ENCODE measurements around the gene CWC27. TPM values are rescaled to one million over a fixed set of nuclear protein-coding genes. Genes with fewer than 3 reads are reported as not detected.

The CWC27 gene
- total and polyA plus RNA-seq, 2 of the 13 experiments (the other 11 are each of a cell fraction or from before 2014, with no cell fraction given) = 21.1 to 25.7 TPM

DNA sequence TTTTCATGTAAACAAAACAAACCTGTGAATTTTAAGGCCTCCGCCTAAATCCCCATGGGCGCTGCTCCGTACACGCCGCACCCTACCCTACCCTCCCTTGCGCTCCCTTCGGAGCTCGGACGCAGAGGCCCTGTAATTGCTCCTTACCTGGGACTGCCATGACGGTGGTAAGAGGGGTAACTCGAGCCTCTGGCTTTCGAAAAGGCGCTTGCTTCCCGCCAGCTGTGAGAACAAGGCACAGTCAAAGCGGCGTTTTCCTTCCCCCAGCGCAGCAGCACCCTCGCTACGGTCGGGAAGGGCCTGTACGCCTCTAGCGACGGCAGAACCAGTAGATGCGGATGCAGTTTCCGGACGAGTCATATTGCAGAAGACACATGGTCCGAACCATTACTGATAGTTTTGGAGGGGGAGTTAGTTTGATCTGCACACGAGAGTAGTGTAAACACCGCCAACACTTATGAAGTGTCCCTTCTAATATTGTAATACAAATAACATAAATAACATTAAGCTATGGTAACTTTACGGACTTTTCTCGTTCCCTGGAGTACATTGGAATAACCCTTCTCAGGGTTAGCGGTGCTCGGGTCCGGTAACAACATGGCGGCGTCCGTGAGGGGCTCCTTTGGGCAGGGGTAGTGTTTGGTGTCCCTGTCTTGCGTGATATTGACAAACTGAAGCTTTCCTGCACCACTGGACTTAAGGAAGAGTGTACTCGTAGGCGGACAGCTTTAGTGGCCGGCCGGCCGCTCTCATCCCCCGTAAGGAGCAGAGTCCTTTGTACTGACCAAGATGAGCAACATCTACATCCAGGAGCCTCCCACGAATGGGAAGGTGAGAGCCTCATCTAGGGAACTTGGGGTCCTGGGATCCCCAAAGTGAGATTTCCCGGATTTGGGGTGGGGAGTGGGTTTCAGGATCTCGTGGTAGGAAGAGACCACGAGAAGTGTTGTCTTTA is at the start of gene CWC27, which contains the start of gene SREK1IP1 (continued):
- TF ChIP-seq, protein P1, sequence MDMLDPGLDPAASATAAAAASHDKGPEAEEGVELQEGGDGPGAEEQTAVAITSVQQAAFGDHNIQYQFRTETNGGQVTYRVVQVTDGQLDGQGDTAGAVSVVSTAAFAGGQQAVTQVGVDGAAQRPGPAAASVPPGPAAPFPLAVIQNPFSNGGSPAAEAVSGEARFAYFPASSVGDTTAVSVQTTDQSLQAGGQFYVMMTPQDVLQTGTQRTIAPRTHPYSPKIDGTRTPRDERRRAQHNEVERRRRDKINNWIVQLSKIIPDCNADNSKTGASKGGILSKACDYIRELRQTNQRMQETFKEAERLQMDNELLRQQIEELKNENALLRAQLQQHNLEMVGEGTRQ (IDR thresholded peaks at IDR 0.05; ENCODE audit: low read depth, low read length) = no peak
- TF ChIP-seq, protein P1 (CRISPR knock-in tag; IDR thresholded peaks at IDR 0.05; ENCODE audit: borderline replicate concordance) = no peak
- peak; percentile 72 for TF ChIP-seq CCAR2 (optimal IDR thresholded peaks at IDR 0.05; ENCODE audit: low read depth, low read length)
- TF ChIP-seq MYNN (CRISPR knock-in tag; IDR thresholded peaks at IDR 0.05; ENCODE audit: low read depth) = 0 out of 2 replicates have a peak, but pooled peaks have one; percentile 45
- TF ChIP-seq, protein P2, sequence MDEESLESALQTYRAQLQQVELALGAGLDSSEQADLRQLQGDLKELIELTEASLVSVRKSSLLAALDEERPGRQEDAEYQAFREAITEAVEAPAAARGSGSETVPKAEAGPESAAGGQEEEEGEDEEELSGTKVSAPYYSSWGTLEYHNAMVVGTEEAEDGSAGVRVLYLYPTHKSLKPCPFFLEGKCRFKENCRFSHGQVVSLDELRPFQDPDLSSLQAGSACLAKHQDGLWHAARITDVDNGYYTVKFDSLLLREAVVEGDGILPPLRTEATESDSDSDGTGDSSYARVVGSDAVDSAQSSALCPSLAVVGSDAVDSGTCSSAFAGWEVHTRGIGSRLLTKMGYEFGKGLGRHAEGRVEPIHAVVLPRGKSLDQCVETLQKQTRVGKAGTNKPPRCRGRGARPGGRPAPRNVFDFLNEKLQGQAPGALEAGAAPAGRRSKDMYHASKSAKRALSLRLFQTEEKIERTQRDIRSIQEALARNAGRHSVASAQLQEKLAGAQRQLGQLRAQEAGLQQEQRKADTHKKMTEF (CRISPR knock-in tag; IDR thresholded peaks at IDR 0.05) = peak; percentile 90
- TF ChIP-seq ZNF614 (CRISPR knock-in tag; IDR thresholded peaks at IDR 0.05; ENCODE audit: borderline replicate concordance) = peak; percentile 61; the same call in 1 of the 2 replicates
- peak; percentile 80; the same call in 1 of the 2 replicates for TF ChIP-seq STAT5B (CRISPR knock-in tag; IDR thresholded peaks at IDR 0.05)
- TF ChIP-seq ERF (CRISPR knock-in tag; IDR thresholded peaks at IDR 0.05) = peak; percentile 69; the same call in 1 of the 2 replicates
- TF ChIP-seq, protein P3, sequence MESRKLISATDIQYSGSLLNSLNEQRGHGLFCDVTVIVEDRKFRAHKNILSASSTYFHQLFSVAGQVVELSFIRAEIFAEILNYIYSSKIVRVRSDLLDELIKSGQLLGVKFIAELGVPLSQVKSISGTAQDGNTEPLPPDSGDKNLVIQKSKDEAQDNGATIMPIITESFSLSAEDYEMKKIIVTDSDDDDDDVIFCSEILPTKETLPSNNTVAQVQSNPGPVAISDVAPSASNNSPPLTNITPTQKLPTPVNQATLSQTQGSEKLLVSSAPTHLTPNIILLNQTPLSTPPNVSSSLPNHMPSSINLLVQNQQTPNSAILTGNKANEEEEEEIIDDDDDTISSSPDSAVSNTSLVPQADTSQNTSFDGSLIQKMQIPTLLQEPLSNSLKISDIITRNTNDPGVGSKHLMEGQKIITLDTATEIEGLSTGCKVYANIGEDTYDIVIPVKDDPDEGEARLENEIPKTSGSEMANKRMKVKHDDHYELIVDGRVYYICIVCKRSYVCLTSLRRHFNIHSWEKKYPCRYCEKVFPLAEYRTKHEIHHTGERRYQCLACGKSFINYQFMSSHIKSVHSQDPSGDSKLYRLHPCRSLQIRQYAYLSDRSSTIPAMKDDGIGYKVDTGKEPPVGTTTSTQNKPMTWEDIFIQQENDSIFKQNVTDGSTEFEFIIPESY (CRISPR knock-in tag; IDR thresholded peaks at IDR 0.05) = peak; percentile 27; the same call in 1 of the 2 replicates
- peak; percentile 80 for TF ChIP-seq ZNF12 (CRISPR knock-in tag; IDR thresholded peaks at IDR 0.05)
- TF ChIP-seq HNRNPK (IDR thresholded peaks at IDR 0.05; ENCODE audit: low read depth, low read length, poor library complexity, severe bottlenecking) = no peak
- TF ChIP-seq ZNF264 (CRISPR knock-in tag; IDR thresholded peaks at IDR 0.05) = 0 out of 2 replicates have a peak, but pooled peaks have one; percentile 2
- no peak for TF ChIP-seq ZNF670 (CRISPR knock-in tag; IDR thresholded peaks at IDR 0.05; ENCODE audit: borderline replicate concordance)
- TF ChIP-seq ARHGAP35 (CRISPR knock-in tag; IDR thresholded peaks at IDR 0.05; ENCODE audit: borderline replicate concordance) = 0 out of 2 replicates have a peak, but pooled peaks have one; percentile 30
- 0 out of 2 replicates have a peak, but pooled peaks have one; percentile 37 for TF ChIP-seq MTERF4 (CRISPR knock-in tag; IDR thresholded peaks at IDR 0.05)
- no peak for TF ChIP-seq THYN1 (CRISPR knock-in tag; IDR thresholded peaks at IDR 0.05; ENCODE audit: borderline replicate concordance, low read depth)
- TF ChIP-seq IKZF5 (CRISPR knock-in tag; IDR thresholded peaks at IDR 0.05) = peak; percentile 80; the same call in 1 of the 2 replicates
- peak; percentile 86 for TF ChIP-seq GATAD2A (CRISPR knock-in tag; IDR thresholded peaks at IDR 0.05)
- TF ChIP-seq PLSCR1 (CRISPR knock-in tag; IDR thresholded peaks at IDR 0.05; ENCODE audit: borderline replicate concordance) = no peak
